ENCODE data around the gene CACNA1H.

DNA sequence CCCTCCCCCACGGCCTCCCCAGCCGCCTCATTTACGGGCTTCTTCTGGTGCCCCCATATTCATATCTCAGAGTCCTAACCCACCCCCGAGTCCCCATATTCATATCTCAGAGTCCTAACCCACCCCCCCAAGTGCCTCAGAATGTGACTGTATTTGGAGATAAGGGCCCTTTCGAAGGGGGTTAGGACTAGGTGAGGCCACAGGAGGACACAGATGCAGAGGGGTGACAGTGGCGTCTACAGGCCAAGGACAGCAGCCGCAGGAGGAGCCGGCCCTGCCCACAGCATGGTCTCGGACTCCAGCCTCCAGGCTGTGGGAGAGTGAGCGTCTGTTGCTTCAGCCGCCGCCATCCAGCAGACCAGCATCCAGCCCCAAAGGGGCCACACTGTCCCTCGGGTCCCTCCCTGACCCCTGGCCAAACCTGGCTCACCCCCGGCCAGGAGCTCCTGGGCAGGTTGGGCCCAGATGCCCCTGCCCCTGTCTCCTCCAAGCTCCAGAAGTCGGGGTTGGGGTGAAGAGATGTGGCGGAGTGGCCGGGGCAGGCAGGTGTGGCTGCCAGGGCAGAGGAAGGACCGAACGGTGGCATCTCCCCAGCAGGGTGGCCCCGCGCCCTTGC, 25.5 kb downstream of the CACNA1H start:
- TF ChIP-seq POLR2A (IDR thresholded peaks at IDR 0.05; ENCODE audit: low read depth, low read length) (no peak), TAF1 (IDR thresholded peaks at IDR 0.05; ENCODE audit: borderline replicate concordance, low read depth, low read length) (no peak), POLR2AphosphoS5 (IDR thresholded peaks at IDR 0.05; ENCODE audit: low read depth, low read length) (no peak)
